Peyer's patch (tissue), 4 donors: Measurements from ENCODE around the gene CPLX4. TPM values are rescaled to one million over a fixed set of nuclear protein-coding genes. Genes with fewer than 3 reads are reported as not detected.

ENCODE experiments used
- DNase-seq, 3 donors: peaks; one replicate each; pipeline ENCODE4 v3.0.0-alpha.2; 2017 to 2019
- H3K27ac ChIP-seq, 4 donors: fragments of 200-600 bp; sonication (generic); one replicate each; pipeline ENCODE4 v1.5.1; 2016 to 2019
- H3K27me3 ChIP-seq, 2 donors: fragments of 200-600 bp; sonication (generic); one replicate each; pipeline ENCODE4 v1.5.1; 2019
- H3K36me3 ChIP-seq, 3 donors: fragments of 200-600 bp; sonication (generic); one replicate each; pipeline ENCODE4 v1.5.1; 2016 to 2019
- H3K4me1 ChIP-seq, 4 donors: fragments of 200-600 bp; sonication (generic); one replicate each; pipeline ENCODE4 v1.5.1; 2016 to 2019
- H3K4me3 ChIP-seq, 4 donors: fragments of 200-600 bp; sonication (generic); 1 replicate in 3 of 4; 2 replicates in 1 of 4; pipeline ENCODE4 v1.5.1; 2016 to 2019; ENCODE audit warnings: mild to moderate bottlenecking in 1 of 4
- H3K9me3 ChIP-seq, 4 donors: fragments of 200-600 bp; sonication (generic); one replicate each; pipeline ENCODE4 v1.5.1; 2016 to 2019; ENCODE audit warnings: mild to moderate bottlenecking in 1 of 4
- POLR2A ChIP-seq, 2 donors: fragments of 450-650 bp; IDR thresholded peaks; one replicate each; pipeline ENCODE4 v1.5.1; 2017; ENCODE audit warnings: antibody characterized with exemption in 2 of 2, mild to moderate bottlenecking in 2 of 2, moderate library complexity in 2 of 2
- total RNA-seq, 4 donors: library from RNA; depleted of rRNA; stranded (reverse); fragments of >200 nt; gene quantifications; one replicate each; pipeline ENCODE4 v1.1.0, GENCODE V29; 2016
- TF ChIP-seq, protein P1 (sequence below), 6 experiments: fragments of 450-650 bp in 4 of 6; fragments of 200-600 bp in 2 of 6; sonication (generic) in 1 of 6; IDR thresholded peaks; one replicate each; pipeline ENCODE4 v1.5.1; 2017 to 2019; ENCODE audit warnings: antibody characterized with exemption in 6 of 6, mild to moderate bottlenecking in 3 of 6, moderate library complexity in 1 of 6

The CPLX4 gene
- total RNA-seq, 4 donors from 2014 or later, result not detected

DNA sequence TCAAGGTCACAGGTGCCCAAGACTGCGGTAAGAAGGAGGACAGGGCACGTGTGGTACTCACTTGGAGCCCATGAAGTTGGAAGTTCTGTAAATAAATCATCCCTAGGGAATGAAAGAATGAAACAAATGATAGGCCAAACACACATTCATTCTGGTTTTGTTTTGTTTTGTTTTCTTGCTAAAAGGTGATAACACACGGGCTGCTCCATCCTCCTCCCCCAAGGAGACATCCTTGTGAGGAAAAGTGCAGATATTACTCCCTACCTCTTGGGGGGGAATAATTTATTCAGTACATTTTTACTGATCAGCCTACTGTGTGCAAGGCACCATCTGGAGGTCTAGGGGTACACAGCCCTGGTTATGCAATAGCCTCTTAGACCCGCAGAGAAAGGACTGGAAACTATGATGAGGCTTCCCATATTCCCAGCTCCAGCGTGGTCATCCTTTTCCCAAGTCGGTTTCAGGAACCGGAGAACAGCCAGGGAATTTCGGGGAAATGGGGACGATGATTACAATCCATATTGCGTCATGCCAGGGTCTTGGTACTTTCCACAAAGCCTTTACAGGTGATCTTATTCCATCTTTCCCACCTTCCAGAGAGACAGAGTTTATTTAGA, 51.5 kb downstream of the CPLX4 start:
- Histone ChIP-seq H3K4me3 (no peak overlapping the region), H3K27ac (no peak overlapping the region), H3K27me3 (peaks cover 0 to 66% of the 10 kb centered on the region in 2 donors), H3K4me1 (peaks cover 0 to 12% (median 4%) of the 10 kb centered on the region in 4 donors), H3K36me3 (no peaks in the 10 kb centered on the region), H3K9me3 (no peaks in the 10 kb centered on the region)
- DNase-seq, result no peak
- no peak for TF ChIP-seq POLR2A (IDR thresholded peaks at IDR 0.05)
- TF ChIP-seq, protein P1, sequence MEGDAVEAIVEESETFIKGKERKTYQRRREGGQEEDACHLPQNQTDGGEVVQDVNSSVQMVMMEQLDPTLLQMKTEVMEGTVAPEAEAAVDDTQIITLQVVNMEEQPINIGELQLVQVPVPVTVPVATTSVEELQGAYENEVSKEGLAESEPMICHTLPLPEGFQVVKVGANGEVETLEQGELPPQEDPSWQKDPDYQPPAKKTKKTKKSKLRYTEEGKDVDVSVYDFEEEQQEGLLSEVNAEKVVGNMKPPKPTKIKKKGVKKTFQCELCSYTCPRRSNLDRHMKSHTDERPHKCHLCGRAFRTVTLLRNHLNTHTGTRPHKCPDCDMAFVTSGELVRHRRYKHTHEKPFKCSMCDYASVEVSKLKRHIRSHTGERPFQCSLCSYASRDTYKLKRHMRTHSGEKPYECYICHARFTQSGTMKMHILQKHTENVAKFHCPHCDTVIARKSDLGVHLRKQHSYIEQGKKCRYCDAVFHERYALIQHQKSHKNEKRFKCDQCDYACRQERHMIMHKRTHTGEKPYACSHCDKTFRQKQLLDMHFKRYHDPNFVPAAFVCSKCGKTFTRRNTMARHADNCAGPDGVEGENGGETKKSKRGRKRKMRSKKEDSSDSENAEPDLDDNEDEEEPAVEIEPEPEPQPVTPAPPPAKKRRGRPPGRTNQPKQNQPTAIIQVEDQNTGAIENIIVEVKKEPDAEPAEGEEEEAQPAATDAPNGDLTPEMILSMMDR (IDR thresholded peaks at IDR 0.05), result no peak

DNA sequence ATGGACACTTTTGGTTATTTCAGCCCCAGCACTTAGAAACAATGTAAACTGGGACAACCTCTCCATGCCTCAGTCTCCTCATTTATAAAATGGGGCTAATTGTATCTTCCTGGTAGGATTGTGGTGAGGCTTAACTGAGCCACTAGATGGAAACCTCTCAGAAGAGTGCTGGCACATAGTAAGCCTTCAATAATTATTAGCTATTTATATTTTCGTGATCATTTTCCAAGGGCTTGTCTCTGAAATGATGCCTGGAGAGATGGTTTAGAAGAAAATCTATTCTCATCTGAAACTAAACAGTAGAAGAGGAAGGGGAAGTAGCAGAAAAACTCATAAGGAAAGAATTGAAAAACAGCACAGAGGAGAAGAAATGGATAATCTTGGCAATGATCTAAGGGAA, 52.0 kb downstream of the CPLX4 start:
- Histone ChIP-seq H3K9me3 (no peaks in the 10 kb centered on the region), H3K4me3 (no peak overlapping the region), H3K27me3 (peaks cover 0 to 61% of the 10 kb centered on the region in 2 donors), H3K4me1 (peaks cover 0 to 12% (median 4%) of the 10 kb centered on the region in 4 donors), H3K36me3 (no peaks in the 10 kb centered on the region), H3K27ac (no peak overlapping the region)
- TF ChIP-seq, protein P1 (IDR thresholded peaks at IDR 0.05), result no peak
- TF ChIP-seq POLR2A (IDR thresholded peaks at IDR 0.05), result no peak
- DNase-seq, result no peak

DNA sequence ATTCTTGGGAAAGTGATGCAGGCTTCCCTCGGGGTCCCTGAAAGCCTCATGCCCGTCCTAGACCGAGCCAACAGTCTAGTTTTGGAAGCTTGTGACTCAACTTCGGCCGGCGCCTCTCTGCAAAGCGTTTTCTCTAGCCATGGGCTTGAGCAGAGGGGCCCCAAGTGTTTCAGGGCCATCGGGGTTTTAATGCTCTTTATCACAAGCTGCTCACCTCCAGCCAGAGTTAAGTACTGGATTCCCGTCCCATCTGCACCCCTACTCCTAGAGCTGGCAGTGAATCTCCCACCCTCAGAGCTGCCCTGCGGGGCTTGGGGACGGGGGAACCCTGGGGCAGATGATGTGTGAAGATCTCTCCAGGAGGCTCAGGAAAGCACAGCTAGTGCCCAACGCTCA, 52.5 kb downstream of the CPLX4 start:
- Histone ChIP-seq H3K9me3 (no peaks in the 10 kb centered on the region), H3K4me3 (no peak overlapping the region), H3K27ac (no peak overlapping the region), H3K4me1 (peaks cover 0 to 12% (median 4%) of the 10 kb centered on the region in 4 donors), H3K36me3 (no peaks in the 10 kb centered on the region), H3K27me3 (peaks cover 0 to 60% of the 10 kb centered on the region in 2 donors)
- TF ChIP-seq, protein P1 (IDR thresholded peaks at IDR 0.05), result no peak
- TF ChIP-seq POLR2A (IDR thresholded peaks at IDR 0.05), result no peak
- no peak for DNase-seq

DNA sequence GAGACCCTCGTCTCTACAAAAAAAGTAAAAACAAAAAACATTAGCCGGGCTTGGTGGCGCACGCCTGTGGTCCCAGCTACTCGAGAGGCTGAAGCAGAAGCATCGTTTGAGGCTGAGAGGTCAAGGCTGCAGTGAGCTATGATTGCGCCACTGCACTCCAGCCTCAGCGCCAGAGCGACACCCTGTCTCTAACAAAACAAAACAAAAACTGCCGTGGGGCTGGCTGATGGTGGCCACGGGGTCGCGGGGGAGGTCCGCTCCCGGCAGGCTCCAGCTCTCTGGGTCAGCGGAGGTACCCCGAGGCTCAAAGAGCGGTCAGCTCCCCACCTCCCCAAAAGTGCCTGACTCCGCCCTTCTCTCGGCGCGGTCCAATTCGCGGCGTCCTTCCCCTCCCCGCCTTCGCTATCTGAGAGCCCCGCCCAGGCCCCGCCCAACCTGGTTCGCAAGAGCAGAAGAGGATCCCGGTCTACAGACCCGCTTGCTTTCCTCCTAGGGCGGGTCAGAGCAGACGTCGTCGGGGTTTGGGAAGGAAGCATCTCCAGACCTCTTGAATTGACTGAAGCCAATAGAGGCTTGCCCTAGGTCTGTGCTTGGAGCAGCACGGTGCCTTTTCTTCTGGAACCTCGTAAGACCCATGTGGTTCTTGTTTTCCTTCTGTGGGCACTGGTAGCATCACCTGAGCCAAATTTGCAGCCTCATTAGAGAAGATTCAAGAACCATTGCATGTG, 53.0 kb downstream of the CPLX4 start:
- TF ChIP-seq, protein P1 (IDR thresholded peaks at IDR 0.05), result no peak
- no peak for TF ChIP-seq POLR2A (IDR thresholded peaks at IDR 0.05)
- Histone ChIP-seq H3K27ac (no peak overlapping the region), H3K36me3 (no peaks in the 10 kb centered on the region), H3K4me3 (peak overlapping the region in 3 of 4 donors; percentile 31 to 34 (median 32)), H3K9me3 (no peaks in the 10 kb centered on the region), H3K4me1 (peaks cover 0 to 12% (median 4%) of the 10 kb centered on the region in 4 donors), H3K27me3 (peaks cover 0 to 59% of the 10 kb centered on the region in 2 donors)
- DNase-seq, result no peak

DNA sequence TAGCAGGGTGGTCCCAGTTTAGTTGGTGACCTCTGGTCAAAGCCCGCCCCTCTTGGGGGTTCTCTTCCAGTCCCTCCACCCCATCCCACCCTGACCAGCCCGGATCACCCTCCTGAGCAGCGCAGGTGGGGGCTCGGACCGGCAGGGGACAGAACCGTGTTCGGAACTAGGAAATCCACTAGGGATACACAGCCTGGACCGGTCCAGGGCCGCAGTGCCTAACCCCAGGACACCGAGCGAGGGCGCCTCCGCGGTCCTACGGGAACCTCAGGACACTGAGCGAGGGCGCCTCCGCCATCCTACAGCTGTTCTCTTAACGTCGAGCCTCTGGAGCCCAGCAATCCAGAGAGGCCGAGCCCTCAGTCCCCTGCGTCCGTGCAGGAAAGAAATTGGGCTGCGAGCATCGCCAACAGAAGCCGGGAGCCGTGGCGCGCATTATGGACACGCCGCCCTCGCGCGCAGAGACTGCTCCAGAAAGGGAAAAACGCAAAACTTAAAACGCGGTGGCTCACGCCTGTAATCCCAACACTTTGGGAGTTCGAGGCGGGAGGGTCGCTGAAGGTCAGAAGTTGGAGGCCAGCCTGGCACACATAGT, 53.7 kb downstream of the CPLX4 start:
- Histone ChIP-seq H3K27ac (no peak overlapping the region), H3K9me3 (no peaks in the 10 kb centered on the region), H3K27me3 (peaks cover 0 to 52% of the 10 kb centered on the region in 2 donors), H3K4me1 (peaks cover 0 to 12% (median 4%) of the 10 kb centered on the region in 4 donors), H3K36me3 (no peaks in the 10 kb centered on the region), H3K4me3 (no peak overlapping the region)
- DNase-seq, result no peak
- TF ChIP-seq, protein P1 (IDR thresholded peaks at IDR 0.05), result no peak
- no peak for TF ChIP-seq POLR2A (IDR thresholded peaks at IDR 0.05)
